ENCODE measurements around the gene CCNG2. TPM values are rescaled to one million over a fixed set of nuclear protein-coding genes. Genes with fewer than 3 reads are reported as not detected.

The CCNG2 gene
- total RNA-seq, 3 donors from 2014 or later (not counting 1 experiment from before 2014, with no cell fraction given) = 35.5 to 91.5 (median 40.6) TPM

DNA sequence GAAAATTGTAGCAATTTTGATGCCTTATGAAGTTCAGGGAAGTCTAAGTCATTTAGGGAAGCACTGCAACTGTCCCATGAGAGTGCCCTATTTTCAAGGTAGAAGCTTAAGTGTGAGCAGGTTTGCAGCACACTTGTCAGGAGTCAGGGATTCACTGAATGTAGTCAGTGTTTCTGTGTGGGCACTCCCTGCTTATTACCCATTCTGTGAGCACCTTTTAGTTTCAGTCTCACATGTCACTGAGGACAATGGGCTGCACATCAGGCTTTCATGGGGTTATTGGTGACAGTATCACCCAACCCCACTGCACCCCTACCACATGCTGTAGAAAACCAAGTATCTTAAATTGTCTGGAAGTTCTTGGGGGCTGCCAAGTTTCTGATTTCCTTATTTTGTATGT lies 2.9 kb upstream of the CCNG2 start:
- Mint-ChIP-seq H3K36me3 (no peaks in the 10 kb centered on the region), H3K27ac (no peak overlapping the region), H3K9me3 (no peaks in the 10 kb centered on the region), H3K4me3 (no peak overlapping the region), H3K27me3 (ENCODE audit: low read depth in 2 of 2) (no peaks in the 10 kb centered on the region), H3K4me1 (peaks cover 16 to 21% of the 10 kb centered on the region in 2 donors)
- H3K4me3 ChIP-seq (ENCODE audit: low read length) = no peak overlapping the region
- H3K9me3 ChIP-seq (ENCODE audit: control insufficient read depth, insufficient read depth, low read length) = no peaks in the 10 kb centered on the region
- no peaks in the 10 kb centered on the region for H3K36me3 ChIP-seq (ENCODE audit: control insufficient read depth, insufficient read depth, low read length)
- peak overlapping the region; percentile 61 for H3K27ac ChIP-seq (ENCODE audit: low read length)
- H3K4me1 ChIP-seq (ENCODE audit: control insufficient read depth, insufficient read depth, low read length) = peaks cover 20% of the 10 kb centered on the region
- no peak for DNase-seq
- no peaks in the 10 kb centered on the region for H3K27me3 ChIP-seq (ENCODE audit: control insufficient read depth, insufficient read depth, low read length)
- TF ChIP-seq, protein P1, sequence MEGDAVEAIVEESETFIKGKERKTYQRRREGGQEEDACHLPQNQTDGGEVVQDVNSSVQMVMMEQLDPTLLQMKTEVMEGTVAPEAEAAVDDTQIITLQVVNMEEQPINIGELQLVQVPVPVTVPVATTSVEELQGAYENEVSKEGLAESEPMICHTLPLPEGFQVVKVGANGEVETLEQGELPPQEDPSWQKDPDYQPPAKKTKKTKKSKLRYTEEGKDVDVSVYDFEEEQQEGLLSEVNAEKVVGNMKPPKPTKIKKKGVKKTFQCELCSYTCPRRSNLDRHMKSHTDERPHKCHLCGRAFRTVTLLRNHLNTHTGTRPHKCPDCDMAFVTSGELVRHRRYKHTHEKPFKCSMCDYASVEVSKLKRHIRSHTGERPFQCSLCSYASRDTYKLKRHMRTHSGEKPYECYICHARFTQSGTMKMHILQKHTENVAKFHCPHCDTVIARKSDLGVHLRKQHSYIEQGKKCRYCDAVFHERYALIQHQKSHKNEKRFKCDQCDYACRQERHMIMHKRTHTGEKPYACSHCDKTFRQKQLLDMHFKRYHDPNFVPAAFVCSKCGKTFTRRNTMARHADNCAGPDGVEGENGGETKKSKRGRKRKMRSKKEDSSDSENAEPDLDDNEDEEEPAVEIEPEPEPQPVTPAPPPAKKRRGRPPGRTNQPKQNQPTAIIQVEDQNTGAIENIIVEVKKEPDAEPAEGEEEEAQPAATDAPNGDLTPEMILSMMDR (IDR thresholded peaks at IDR 0.05) = no peak
- intact Hi-C loops (cut with micrococcal nuclease) = loop anchor here (10.0 kb wide), 1 partner anchor 1009 kb away; the partner anchor contains the start of gene NUP54
- ATAC-seq = no peak

DNA sequence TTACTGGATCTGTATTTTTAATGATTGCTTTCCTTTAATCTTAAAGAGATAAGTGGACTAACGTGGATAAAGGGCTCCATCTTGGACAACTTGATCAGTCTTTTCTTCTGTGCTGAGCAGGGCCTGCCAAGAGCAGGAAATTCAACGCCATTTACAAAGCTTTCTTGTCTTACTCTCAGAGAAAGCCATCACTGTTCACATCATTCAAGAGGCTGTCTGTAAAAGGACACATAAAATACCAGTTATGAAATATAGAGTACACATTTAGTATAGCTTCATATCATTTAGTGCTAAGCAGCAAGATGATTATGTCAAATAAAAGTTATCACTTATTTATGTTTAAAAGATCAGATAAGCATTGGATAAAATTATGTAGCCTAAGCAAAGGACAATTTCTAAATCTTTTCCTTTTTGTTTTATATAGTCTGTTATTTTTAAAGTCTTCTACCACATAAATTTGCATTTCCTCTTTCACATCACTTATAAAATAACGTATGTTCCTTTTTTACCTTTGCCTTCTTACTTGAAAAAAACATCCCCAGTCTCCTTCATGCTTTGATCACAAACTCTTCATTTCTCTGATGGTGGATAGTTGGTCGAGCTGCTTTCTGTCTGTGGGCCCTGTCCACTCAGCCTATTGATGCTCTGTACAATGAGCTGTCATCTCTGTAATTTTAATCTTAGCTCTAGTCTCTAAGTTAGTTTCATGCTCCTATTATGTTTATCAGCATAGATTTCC lies 2.1 kb upstream of the CCNG2 start:
- Mint-ChIP-seq H3K4me3 (no peak overlapping the region), H3K9me3 (no peaks in the 10 kb centered on the region), H3K36me3 (no peaks in the 10 kb centered on the region), H3K4me1 (peaks cover 16 to 21% of the 10 kb centered on the region in 2 donors), H3K27ac (no peak overlapping the region), H3K27me3 (ENCODE audit: low read depth in 2 of 2) (no peaks in the 10 kb centered on the region)
- peak overlapping the region; percentile 73 for H3K27ac ChIP-seq (ENCODE audit: low read length)
- intact Hi-C loops (cut with micrococcal nuclease) = loop anchor here (5.0 to 10.0 kb wide), 3 partner anchors 58 to 1010 kb away; partner anchors contain the start of gene NUP54
- DNase-seq (no peak), ATAC-seq (no peak)
- WGBS (ENCODE audit: insufficient coverage) = 62% methylated on average over 3 of the region's 4 CpGs
- no peaks in the 10 kb centered on the region for H3K9me3 ChIP-seq (ENCODE audit: control insufficient read depth, insufficient read depth, low read length)
- H3K36me3 ChIP-seq (ENCODE audit: control insufficient read depth, insufficient read depth, low read length) = peaks cover 5% of the 10 kb centered on the region
- H3K4me1 ChIP-seq (ENCODE audit: control insufficient read depth, insufficient read depth, low read length) = peaks cover 20% of the 10 kb centered on the region
- H3K4me3 ChIP-seq (ENCODE audit: low read length) = no peak overlapping the region
- TF ChIP-seq, protein P1 (IDR thresholded peaks at IDR 0.05) = no peak
- no peaks in the 10 kb centered on the region for H3K27me3 ChIP-seq (ENCODE audit: control insufficient read depth, insufficient read depth, low read length)

- ATAC-seq = no peak
- 78% methylated on average over 11 of the region's 15 CpGs for WGBS (ENCODE audit: insufficient coverage)
- no peak for DNase-seq
- TF ChIP-seq, protein P1 (IDR thresholded peaks at IDR 0.05) = no peak
- Mint-ChIP-seq H3K9me3 (no peaks in the 10 kb centered on the region), H3K4me1 (peaks cover 16 to 21% of the 10 kb centered on the region in 2 donors), H3K4me3 (peak overlapping the region; percentile 98), H3K36me3 (no peaks in the 10 kb centered on the region), H3K27me3 (ENCODE audit: low read depth in 2 of 2) (no peaks in the 10 kb centered on the region), H3K27ac (peak overlapping the region; percentile 93 to 96)
- H3K36me3 ChIP-seq (ENCODE audit: control insufficient read depth, insufficient read depth, low read length) = peaks cover 10% of the 10 kb centered on the region
- H3K4me3 ChIP-seq (ENCODE audit: low read length) = peak overlapping the region; percentile 98
- no peaks in the 10 kb centered on the region for H3K27me3 ChIP-seq (ENCODE audit: control insufficient read depth, insufficient read depth, low read length)
- H3K4me1 ChIP-seq (ENCODE audit: control insufficient read depth, insufficient read depth, low read length) = peaks cover 20% of the 10 kb centered on the region
- peak overlapping the region; percentile 59 for H3K27ac ChIP-seq (ENCODE audit: low read length)
- intact Hi-C loops (cut with micrococcal nuclease) = loop anchor here (1.0 to 10.0 kb wide), 5 partner anchors 59 to 1011 kb away; partner anchors contain the start of genes NUP54 and SEPTIN11
- H3K9me3 ChIP-seq (ENCODE audit: control insufficient read depth, insufficient read depth, low read length) = no peaks in the 10 kb centered on the region
Measured at GRCh38 chr4:77155631-77156452, 1.2 kb upstream of the CCNG2 start.
